Peyer's patch (tissue), 4 donors: ENCODE data around the gene PDSS1. TPM values are rescaled to one million over a fixed set of nuclear protein-coding genes. Genes with fewer than 3 reads are reported as not detected.

Experiments
- DNase-seq, 3 donors: peaks; one replicate each; pipeline ENCODE4 v3.0.0-alpha.2; 2017 to 2019
- H3K27ac ChIP-seq, 4 donors: fragments of 200-600 bp; sonication (generic); one replicate each; pipeline ENCODE4 v1.5.1; 2016 to 2019
- H3K27me3 ChIP-seq, 2 donors: fragments of 200-600 bp; sonication (generic); one replicate each; pipeline ENCODE4 v1.5.1; 2019
- H3K36me3 ChIP-seq, 3 donors: fragments of 200-600 bp; sonication (generic); one replicate each; pipeline ENCODE4 v1.5.1; 2016 to 2019
- H3K4me1 ChIP-seq, 4 donors: fragments of 200-600 bp; sonication (generic); one replicate each; pipeline ENCODE4 v1.5.1; 2016 to 2019
- H3K4me3 ChIP-seq, 4 donors: fragments of 200-600 bp; sonication (generic); 1 replicate in 3 of 4; 2 replicates in 1 of 4; pipeline ENCODE4 v1.5.1; 2016 to 2019; ENCODE audit warnings: mild to moderate bottlenecking in 1 of 4
- H3K9me3 ChIP-seq, 4 donors: fragments of 200-600 bp; sonication (generic); one replicate each; pipeline ENCODE4 v1.5.1; 2016 to 2019; ENCODE audit warnings: mild to moderate bottlenecking in 1 of 4
- CTCF ChIP-seq, 6 experiments: fragments of 450-650 bp in 4 of 6; fragments of 200-600 bp in 2 of 6; sonication (generic) in 1 of 6; IDR thresholded peaks; one replicate each; pipeline ENCODE4 v1.5.1; 2017 to 2019; ENCODE audit warnings: antibody characterized with exemption in 6 of 6, mild to moderate bottlenecking in 3 of 6, moderate library complexity in 1 of 6
- POLR2A ChIP-seq, 2 donors: fragments of 450-650 bp; IDR thresholded peaks; one replicate each; pipeline ENCODE4 v1.5.1; 2017; ENCODE audit warnings: antibody characterized with exemption in 2 of 2, mild to moderate bottlenecking in 2 of 2, moderate library complexity in 2 of 2
- small RNA-seq, 2 donors: library from RNA; depleted of rRNA; stranded (forward); fragments of <200 nt; gene quantifications; one replicate each; pipeline ENCODE3, GENCODE V24; 2016
- total RNA-seq, 4 donors: library from RNA; depleted of rRNA; stranded (reverse); fragments of >200 nt; gene quantifications; one replicate each; pipeline ENCODE4 v1.1.0, GENCODE V29; 2016

PDSS1 gene
- total RNA-seq, 4 donors from 2014 or later, result 26.2 to 41.0 (median 32.3) TPM

GRCh38 chr10:26790221-26790995 lies 92.9 kb downstream of the PDSS1 start:
- H3K36me3 ChIP-seq, result no peaks in the 10 kb centered on the region
- H3K27ac ChIP-seq, result no peak overlapping the region
- H3K4me1 ChIP-seq, result peaks cover 0 to 4% (median 0%) of the 10 kb centered on the region in 4 donors
- no peak for DNase-seq
- TF ChIP-seq POLR2A (IDR thresholded peaks at IDR 0.05), result no peak
- no peak for TF ChIP-seq CTCF (IDR thresholded peaks at IDR 0.05)
- no peak overlapping the region for H3K4me3 ChIP-seq
- H3K27me3 ChIP-seq, result no peaks in the 10 kb centered on the region
- peaks cover 0 to under 1% (median 0%) of the 10 kb centered on the region in 4 donors for H3K9me3 ChIP-seq

GRCh38 chr10:26792758-26793495 lies 95.4 kb downstream of the PDSS1 start:
- no peak overlapping the region for H3K27ac ChIP-seq

More at GRCh38 chr10:26792758-26793495, 95.4 kb downstream of the PDSS1 start:
- Histone ChIP-seq H3K36me3 (no peaks in the 10 kb centered on the region), H3K4me3 (no peak overlapping the region), H3K9me3 (peaks cover 0 to 6% (median 0%) of the 10 kb centered on the region in 4 donors), H3K27me3 (no peaks in the 10 kb centered on the region), H3K4me1 (no peaks in the 10 kb centered on the region)
- TF ChIP-seq CTCF (IDR thresholded peaks at IDR 0.05) (no peak), POLR2A (IDR thresholded peaks at IDR 0.05) (no peak)
- DNase-seq, result no peak

Small RNA genes within 50 kb of the gene (small RNA-seq; reads per million reads assigned to genes)
- gene RF00191 (0 reads per million in 2 donors), gene RNU6-946P (0 reads per million in 2 donors)

Other genes with a start within 250 kb of the PDSS1 start
- 10 to 100 TPM; 28.7 to 55.3 (median 48.5) TPM for gene ABI1, start 163.3 kb downstream of the PDSS1 start, total RNA-seq